K562 (cell line): ENCODE measurements around the gene GP1BA. TPM values are rescaled to one million over a fixed set of nuclear protein-coding genes. Genes with fewer than 3 reads are reported as not detected.

Experiments used
- FUS ChIP-seq: fragments of 200-400 bp; formaldehyde crosslinking; optimal IDR thresholded peaks from 2 replicates; pipeline ENCODE3; 2017; ENCODE audit warnings: low read depth, low read length
- HDAC8 ChIP-seq: fragments of 450-650 bp; IDR thresholded peaks from 2 replicates; pipeline ENCODE4 v1.6.1; 2016; ENCODE audit warnings: mild to moderate bottlenecking, missing genetic modification characterization, moderate library complexity, missing compliant biosample characterization
- HSF4 ChIP-seq: fragments of 250-450 bp; sonication (Bioruptor Pico); IDR thresholded peaks from 2 replicates; pipeline ENCODE4 v2.1.2; 2022; ENCODE audit warnings: mild to moderate bottlenecking, moderate library complexity, borderline replicate concordance
- MNT ChIP-seq, 2 experiments: fragments of 450-650 bp; conservative IDR thresholded peaks; 2 replicates each; pipeline ENCODE4 v1.6.1; 2017; ENCODE audit warnings: mild to moderate bottlenecking in 2 of 2, moderate library complexity in 2 of 2
- NUFIP1 ChIP-seq: fragments of 450-650 bp; IDR thresholded peaks from 2 replicates; pipeline ENCODE4 v1.6.1; 2018; ENCODE audit not compliant: partially characterized antibody
- REST ChIP-seq, 2 experiments: fragments of 450-650 bp; formaldehyde crosslinking in 1 of 2; IDR thresholded peaks; 2 replicates each; pipeline versions ENCODE4 v1.4.0 to v1.6.1; 2014 to 2020; ENCODE audit warnings: mild to moderate bottlenecking in 2 of 2, borderline replicate concordance in 1 of 2, low read depth in 1 of 2
- ZNF232 ChIP-seq: sonication (generic); formaldehyde crosslinking; IDR thresholded peaks from 2 replicates; pipeline ENCODE4 v1.8.0; 2022; ENCODE audit warnings: mild to moderate bottlenecking, missing genetic modification reagents
- ZNF318 ChIP-seq, 2 experiments: fragments of 450-650 bp; IDR thresholded peaks; 2 replicates each; pipeline ENCODE4 v1.6.1; 2016; ENCODE audit warnings: mild to moderate bottlenecking in 2 of 2, borderline replicate concordance in 1 of 2, low read depth in 1 of 2, moderate library complexity in 1 of 2
- ZZZ3 ChIP-seq: fragments of 450-650 bp; IDR thresholded peaks from 2 replicates; pipeline ENCODE4 v1.6.1; 2016; ENCODE audit warnings: antibody characterized with exemption, mild to moderate bottlenecking, moderate library complexity
- polyA plus RNA-seq, 8 experiments: library from polyadenylated mRNA; depleted of rRNA in 4 of 8; stranded (reverse) in 5 of 8; unstranded in 3 of 8; fragments of >200 nt; fragmentation: Nextera tagmentation in 2 of 8; fragmentation: Illumina TruSeq in 1 of 8; extraction: Ambion mirVana in 2 of 8; extraction: Trizol in 1 of 8; gene quantifications; 2 replicates each; pipeline versions ENCODE4 v1.2.1 to v1.2.3, GENCODE V29; 2011 to 2014; ENCODE audit warnings: inconsistent platforms in 1 of 8, missing spikeins in 1 of 8
- total RNA-seq, 7 experiments: library from RNA; depleted of rRNA in 6 of 7; stranded (reverse); fragments of >200 nt in 6 of 7; fragmentation: Illumina TruSeq in 2 of 7; extraction: Trizol in 2 of 7; gene quantifications; 2 replicates each; pipeline versions ENCODE4 v1.2.1 to v1.2.3, GENCODE V29; 2011 to 2021; ENCODE audit warnings: low replicate concordance in 1 of 7

GP1BA gene
- total and polyA plus RNA-seq, 9 of the 15 experiments (the other 6 are each of a cell fraction or from before 2014, with no cell fraction given): 0.01 TPM; not detected in 8

GRCh38 chr17:4980644-4981216 lies 48.7 kb downstream of the GP1BA start (continued):
- no peak for TF ChIP-seq NUFIP1
- TF ChIP-seq ZNF318 (IDR thresholded peaks at IDR 0.05; ENCODE audit: borderline replicate concordance in 1 of 2, low read depth in 1 of 2): no peak
- TF ChIP-seq HDAC8 (tag): no peak
- TF ChIP-seq FUS: no peak
- TF ChIP-seq REST (IDR thresholded peaks at IDR 0.05; ENCODE audit: borderline replicate concordance): peak; percentile 41; the same call in 1 of the 2 replicates
- TF ChIP-seq REST (CRISPR knock-in tag; IDR thresholded peaks at IDR 0.05; ENCODE audit: low read depth): no peak
- TF ChIP-seq ZZZ3: no peak
- TF ChIP-seq MNT (conservative IDR thresholded peaks at IDR 0.05): no peak
- no peak for TF ChIP-seq HSF4
- no peak for TF ChIP-seq ZNF232 (CRISPR knock-in tag)
